GM08714 (cell line): ENCODE results near the gene FMOD.

Experiments used
- H3K4me3 ChIP-seq: fragments of 200-500 bp; sonication (Bioruptor generic); 2 replicates; pipeline ENCODE4 v1.5.1; 2014; ENCODE audit warnings: mild to moderate bottlenecking, low read length, inconsistent platforms
- ZNF274 ChIP-seq: IDR thresholded peaks from 2 replicates; pipeline ENCODE4 v1.6.1; 2012; ENCODE audit warnings: mild to moderate bottlenecking, low read depth, low read length

FMOD gene

GRCh38 chr1:203351037-203351625, at the start of gene FMOD:
TSS of gene FMOD (minus strand) at chr1:203351122. CDS start at chr1:203348270, 2,852 bp downstream.
- H3K4me3 ChIP-seq, result no peak within 1 kb of the TSS
- TF ChIP-seq ZNF274, result no peak

DNA sequence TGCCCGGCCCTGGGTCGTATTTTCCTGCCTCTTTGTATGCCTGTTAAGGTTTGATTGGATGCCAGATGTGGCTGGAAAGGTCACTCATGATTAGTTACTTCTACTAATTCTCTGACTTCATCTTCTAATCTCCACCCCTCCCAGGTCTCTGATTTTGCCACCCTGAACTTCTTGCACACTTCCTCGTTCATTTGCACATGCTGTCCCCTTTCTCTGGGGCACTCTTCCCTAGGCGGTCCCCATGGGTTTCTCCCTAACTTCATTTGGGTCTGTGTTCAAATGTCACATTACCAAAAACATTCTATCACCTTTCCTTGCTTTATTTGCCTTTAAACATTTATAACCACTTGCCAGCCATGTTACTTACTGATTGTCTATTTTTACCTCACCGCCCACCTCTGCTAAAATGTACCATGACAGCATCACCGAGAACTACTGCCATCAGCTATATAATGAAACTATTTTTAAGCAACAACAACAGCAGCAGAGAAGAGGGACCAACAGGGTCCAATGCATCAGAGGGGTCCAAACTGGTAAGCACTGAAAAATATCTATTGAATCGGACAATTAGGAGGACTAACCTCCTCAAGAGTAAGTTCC, 45.8 kb upstream of the FMOD start:
- no peak overlapping the region for H3K4me3 ChIP-seq
- TF ChIP-seq ZNF274, result no peak

- no peak for TF ChIP-seq ZNF274
- no peak overlapping the region for H3K4me3 ChIP-seq
Observed at GRCh38 chr1:203395751-203396150, 44.8 kb upstream of the FMOD start.

DNA sequence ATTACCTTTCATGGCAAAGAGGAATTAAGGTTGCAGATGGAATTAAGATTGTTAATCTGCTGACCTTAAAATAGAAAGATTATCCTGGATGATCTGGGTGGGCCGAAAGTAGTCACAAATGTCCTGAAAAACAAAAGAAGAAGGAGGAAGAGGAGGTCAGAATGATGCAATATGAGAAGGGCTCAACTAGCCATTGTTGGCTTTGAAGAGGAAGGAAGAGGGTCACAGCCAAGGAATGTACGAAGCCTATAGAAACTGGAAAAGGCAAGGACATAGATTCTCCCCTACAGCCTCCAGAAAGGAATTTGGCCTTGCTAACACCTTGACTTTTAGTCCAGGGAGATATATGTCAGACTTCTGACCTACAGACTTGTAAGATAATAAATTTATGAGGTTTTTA, 39.4 kb upstream of the FMOD start:
- TF ChIP-seq ZNF274, result no peak
- H3K4me3 ChIP-seq, result no peak overlapping the region

DNA sequence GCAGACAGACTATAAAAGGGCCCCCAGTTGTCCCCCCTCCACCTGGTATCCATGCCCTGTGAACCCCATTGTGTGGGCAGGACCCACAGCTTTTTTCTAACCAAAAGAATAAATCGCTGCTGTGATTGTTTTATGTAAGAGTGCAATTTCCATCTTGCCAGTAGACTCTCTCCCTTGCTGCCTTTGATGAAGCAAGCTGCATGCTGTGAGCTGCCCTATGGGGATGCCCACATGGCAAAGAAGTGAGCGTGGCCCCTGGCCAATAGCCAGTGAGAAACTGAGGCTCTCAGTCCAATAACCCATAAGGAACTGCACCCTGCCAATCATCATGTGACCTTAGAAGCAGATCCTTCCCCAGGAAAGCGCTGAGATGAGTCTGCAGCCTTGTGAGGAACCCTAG, 37.8 kb upstream of the FMOD start:
- TF ChIP-seq ZNF274, result no peak
- H3K4me3 ChIP-seq, result no peak overlapping the region

DNA sequence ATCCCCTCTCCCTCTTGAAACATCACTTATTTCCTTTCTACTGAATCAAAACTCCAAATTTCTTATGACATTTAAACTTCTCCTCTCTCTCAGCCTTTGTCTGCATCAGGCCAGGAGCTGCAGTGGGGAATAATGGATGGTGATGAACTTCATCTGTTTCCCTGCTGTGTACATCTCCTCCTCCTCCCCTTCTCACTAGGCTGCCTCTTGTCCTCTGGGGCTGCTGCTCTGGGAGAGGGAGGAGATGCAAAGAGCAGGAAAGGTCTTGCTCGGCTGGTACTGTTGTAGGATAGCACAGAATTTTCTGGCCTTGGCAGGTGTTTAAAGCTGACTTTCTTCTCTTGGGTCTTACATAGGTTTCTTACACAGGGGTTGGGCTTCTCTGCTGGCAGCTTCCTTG, 31.1 kb upstream of the FMOD start:
- no peak overlapping the region for H3K4me3 ChIP-seq
- no peak for TF ChIP-seq ZNF274

GRCh38 chr1:203381151-203381751, 30.3 kb upstream of the FMOD start:
- H3K4me3 ChIP-seq, result peak overlapping the region; percentile 26; the same call in 1 of the 2 replicates
- TF ChIP-seq ZNF274, result no peak

DNA sequence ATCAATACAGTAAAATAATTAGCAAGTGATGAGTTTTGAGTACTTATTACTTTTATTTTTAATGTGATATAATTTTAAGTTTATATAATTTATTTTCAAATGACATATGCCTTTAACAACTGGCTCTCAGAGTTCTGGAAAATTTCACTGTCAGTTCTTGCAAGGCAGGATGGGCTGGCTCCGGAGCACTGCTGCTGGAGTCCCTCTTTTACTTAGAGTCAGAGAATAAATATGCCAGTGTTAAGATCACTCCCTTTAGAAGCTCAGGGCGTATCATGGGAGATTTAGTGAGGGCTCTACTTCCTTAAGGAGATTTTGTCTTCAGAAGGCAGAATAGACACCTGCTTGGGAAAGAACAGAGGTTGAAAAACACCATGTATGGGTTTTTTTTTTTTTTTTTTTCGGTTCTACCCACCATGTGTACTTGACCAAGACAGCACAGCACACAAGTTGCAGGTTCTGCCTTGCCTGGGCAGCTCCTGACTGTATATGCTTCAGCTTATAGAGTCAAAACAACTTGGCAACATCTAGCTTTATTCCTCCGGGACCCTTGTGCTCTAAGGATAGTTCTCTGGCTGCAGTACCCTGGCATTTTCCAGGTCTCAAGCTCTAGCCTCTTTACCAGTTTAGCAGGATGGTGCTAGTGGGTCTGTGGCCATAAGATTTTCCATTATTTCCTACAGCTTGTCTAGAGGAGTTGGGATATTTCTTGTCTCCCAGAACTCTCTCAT, 29.7 kb upstream of the FMOD start:
- H3K4me3 ChIP-seq, result peak overlapping the region; percentile 26; the same call in 1 of the 2 replicates
- no peak for TF ChIP-seq ZNF274

- H3K4me3 ChIP-seq, result no peak overlapping the region
- TF ChIP-seq ZNF274, result no peak
Observed at GRCh38 chr1:203379825-203380224, 28.9 kb upstream of the FMOD start.

GRCh38 chr1:203378556-203379245, 27.8 kb upstream of the FMOD start:
- H3K4me3 ChIP-seq, result no peak overlapping the region
- no peak for TF ChIP-seq ZNF274

GRCh38 chr1:203373991-203374390, 23.1 kb upstream of the FMOD start:
- TF ChIP-seq ZNF274, result no peak

GRCh38 chr1:203373002-203373401, 22.1 kb upstream of the FMOD start:
- no peak for TF ChIP-seq ZNF274
- no peak overlapping the region for H3K4me3 ChIP-seq

More at GRCh38 chr1:203373991-203374390, 23.1 kb upstream of the FMOD start:
- H3K4me3 ChIP-seq, result no peak overlapping the region

GRCh38 chr1:203371288-203371687, 20.4 kb upstream of the FMOD start:
- TF ChIP-seq ZNF274, result no peak
- H3K4me3 ChIP-seq, result no peak overlapping the region

DNA sequence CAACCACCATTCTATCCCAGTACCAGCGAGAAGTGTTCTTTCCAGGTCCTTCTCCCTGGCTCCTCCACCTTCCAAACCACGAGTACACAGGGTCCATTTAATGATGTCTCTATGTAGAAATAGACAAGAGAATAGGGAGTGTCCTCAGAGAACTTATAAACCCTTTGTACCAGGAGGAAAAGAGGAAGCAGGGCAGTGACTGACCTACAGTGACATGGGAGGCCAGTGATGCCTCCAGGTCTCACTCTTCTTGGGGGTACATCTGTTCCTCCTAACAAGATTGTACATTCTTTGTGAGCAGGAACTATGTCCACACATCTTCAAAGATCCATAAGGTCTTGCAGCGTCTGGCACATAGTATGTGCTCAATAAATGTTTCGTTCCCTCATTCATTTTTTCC, 18.7 kb upstream of the FMOD start:
- H3K4me3 ChIP-seq, result no peak overlapping the region
- no peak for TF ChIP-seq ZNF274
